GM19372 (cell line): ENCODE results near the gene BMP2.

Source experiments
- ATAC-seq: cut with Tn5 transposase; IDR thresholded peaks from one replicate; pipeline ENCODE4 v1.9.1; 2021; ENCODE audit warnings: mild to moderate bottlenecking, low read depth, moderate library complexity; ENCODE audit not compliant: unreplicated experiment

The BMP2 gene

DNA sequence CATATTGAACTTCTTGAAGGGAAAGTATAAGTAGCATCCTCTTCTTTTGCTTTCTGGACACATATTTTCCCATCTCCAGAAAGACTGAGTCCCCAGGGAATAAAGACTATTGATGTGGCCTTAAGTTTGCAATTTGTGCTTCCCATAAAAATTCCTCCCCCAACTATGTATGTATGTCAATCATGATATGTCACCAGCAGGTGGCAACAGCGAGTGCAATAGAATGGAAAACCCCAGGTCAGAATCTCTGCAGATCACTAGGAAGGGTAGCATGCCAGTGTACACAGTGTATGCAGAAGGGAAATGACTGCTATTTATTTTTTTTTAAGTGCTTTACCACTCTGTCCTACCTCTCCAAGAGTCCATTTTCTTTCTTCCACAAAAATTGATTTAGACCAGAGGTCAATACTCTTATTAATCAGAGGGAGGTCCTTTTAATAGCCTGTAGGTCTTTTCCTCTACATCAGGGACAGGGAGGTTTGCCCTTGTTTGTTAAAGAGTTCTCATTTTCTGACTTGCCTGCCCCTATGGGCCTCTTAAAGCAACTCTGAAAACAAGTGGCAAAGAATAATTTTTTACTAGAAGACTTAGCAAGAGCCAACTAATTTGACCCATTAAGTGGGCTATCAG lies 61.4 kb downstream of the BMP2 start:
- peak; percentile 93 for ATAC-seq

DNA sequence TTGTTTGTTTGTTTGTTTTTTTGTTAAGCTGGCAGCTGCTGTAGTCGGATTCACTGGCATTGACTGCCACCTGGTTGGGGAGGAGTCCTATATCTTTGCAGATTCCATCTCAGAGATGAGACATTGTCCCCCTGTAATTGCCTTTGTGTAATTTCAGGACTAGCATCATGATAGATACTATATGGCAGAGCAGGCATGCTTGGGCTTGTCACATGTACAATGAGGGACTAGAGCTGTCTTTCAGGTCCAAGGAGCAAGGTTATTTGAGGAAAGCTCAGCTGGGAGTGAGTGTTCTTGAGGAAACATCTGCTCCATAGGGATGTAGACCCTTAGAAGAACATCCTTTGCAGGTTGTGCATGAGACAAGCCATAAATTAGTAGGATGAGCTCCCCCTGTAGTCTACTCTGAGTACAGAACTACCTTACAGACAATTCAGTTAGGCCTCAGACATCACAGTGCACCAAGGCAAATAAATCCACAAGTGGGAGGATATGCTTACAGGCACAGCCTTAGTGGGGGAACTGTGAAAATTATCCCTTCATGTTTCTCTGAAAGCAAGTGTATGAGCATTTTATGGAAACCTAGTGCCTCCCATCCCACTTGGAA lies 62.1 kb downstream of the BMP2 start:
- no peak for ATAC-seq
